Measurements from ENCODE around the gene SNAPC5. TPM values are rescaled to one million over a fixed set of nuclear protein-coding genes. Genes with fewer than 3 reads are reported as not detected.
A peak's percentile ranks its signal among the peaks of the same experiment; 100 is the strongest.

SNAPC5 gene
- total and polyA plus RNA-seq, 10 of the 15 experiments (the other 5 are each of a cell fraction or from before 2014, with no cell fraction given) = 14.4 to 53.5 (median 36.9) TPM

- RAD21 ChIA-PET (ENCODE audit: unreplicated experiment) = interaction anchor here (0.7 to 1.5 kb wide), 7 partner anchors 105 to 211 kb away, joined by 3 to 7 read pairs (median 3); partner anchors contain the start of gene MAP2K1
- H2AFZ ChIP-seq (ENCODE audit: control insufficient read depth, low read depth, low read length) = peak overlapping the region; percentile 95
- peak overlapping the region; percentile 97 for H3K9ac ChIP-seq (ENCODE audit: control insufficient read depth, insufficient read depth, low read length)
- H4K20me1 ChIP-seq (ENCODE audit: control insufficient read depth, insufficient read depth) = peaks cover under 1% of the 10 kb centered on the region; the same call in 1 of the 2 replicates
- POLR2A ChIA-PET = interaction anchor here (0.6 to 2.3 kb wide), 9 partner anchors 8 to 211 kb away, joined by 3 to 9 read pairs (median 5); partner anchors contain the start of genes MAP2K1 and SNAPC5
- CTCF ChIA-PET = interaction anchor here (1.0 to 1.5 kb wide), 3 partner anchors 33 to 151 kb away, joined by 3 to 4 read pairs (median 3); no protein-coding TSS in a partner anchor
- peaks cover 2 to 23% of the 10 kb centered on the region in 2 experiments for H3K36me3 ChIP-seq (ENCODE audit: control insufficient read depth in 2 of 2, insufficient read depth in 2 of 2, low read length in 1 of 2)
- TF ChIP-seq CBFB (IDR thresholded peaks at IDR 0.05; ENCODE audit: low read depth) = no peak
- 0 out of 2 replicates have a peak, but pooled peaks have one; percentile 22 for TF ChIP-seq NKRF (conservative IDR thresholded peaks at IDR 0.05)
- TF ChIP-seq BACH1 (IDR thresholded peaks at IDR 0.05; ENCODE audit: borderline replicate concordance) = 0 out of 2 replicates have a peak, but pooled peaks have one; percentile 29
- H3K27ac ChIP-seq (ENCODE audit: control insufficient read depth, insufficient read depth) = peak overlapping the region; percentile 97
- H3K4me1 ChIP-seq (ENCODE audit: control insufficient read depth, insufficient read depth, low read length) = peaks cover 2% of the 10 kb centered on the region; the same call in 1 of the 2 replicates
- no peaks in the 10 kb centered on the region for H3K27me3 ChIP-seq (replicated peaks in 1 of 2; ENCODE audit: control insufficient read depth in 2 of 2, insufficient read depth in 2 of 2, low read length in 1 of 2)
- H3K4me3 ChIP-seq = peak overlapping the region; percentile 99
- peak overlapping the region; percentile 36 for H3K4me2 ChIP-seq (ENCODE audit: control insufficient read depth, insufficient read depth)
- intact Hi-C loops (cut with micrococcal nuclease; ENCODE audit: unreplicated experiment) (no loop called here), in situ Hi-C loops (cut with MboI) (no loop called here)
- SMC1A ChIA-PET (ENCODE audit: uncharacterized antibody, unreplicated experiment) = interaction anchor here (1.1 to 2.5 kb wide), 3 partner anchors 80 to 116 kb away, joined by 3 to 10 read pairs (median 7); no protein-coding TSS in a partner anchor
- ATAC-seq (no peak), FAIRE-seq (no peak), DNase-seq (ENCODE audit: low read depth, low spot score) (no peak)
- no peaks in the 10 kb centered on the region for H3K9me3 ChIP-seq (replicated peaks; ENCODE audit: control insufficient read depth, insufficient read depth, low read length)
- H3K79me2 ChIP-seq (ENCODE audit: control insufficient read depth, insufficient read depth, low read length) = peaks cover 77% of the 10 kb centered on the region
- 1% methylated on average over 13 of the region's 13 CpGs for WGBS (ENCODE audit: insufficient coverage, insufficient replicate concordance, low lambda C conversion rate, missing lambda C conversion rate)
- TSS peak; percentile 89 for BruUV-seq (replicated peaks)
Observed at GRCh38 chr15:66505430-66505811, 7.9 kb upstream of the SNAPC5 start.

All from GM12878 (cell line).